ENCODE measurements around the gene DNAJC6.

DNA sequence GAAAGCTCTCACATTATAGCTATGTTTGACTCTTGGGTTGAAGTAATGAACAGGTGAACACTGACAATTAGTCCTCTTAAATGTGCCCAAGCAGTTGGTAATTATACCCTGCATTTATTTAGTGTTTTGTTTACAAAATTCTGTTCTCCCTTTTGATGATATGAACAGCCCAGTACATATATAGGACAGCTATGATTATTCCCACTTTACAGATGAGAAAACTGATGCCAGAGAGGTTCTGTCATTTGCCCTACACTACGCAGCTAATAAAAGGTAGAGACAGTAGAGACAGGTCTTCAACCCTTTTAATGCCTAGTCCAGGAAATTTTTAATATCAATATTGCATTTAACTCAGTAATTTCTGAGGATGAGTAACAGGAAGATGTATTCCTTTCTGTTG, 46.1 kb upstream of the DNAJC6 start:
- TF ChIP-seq, protein P1, sequence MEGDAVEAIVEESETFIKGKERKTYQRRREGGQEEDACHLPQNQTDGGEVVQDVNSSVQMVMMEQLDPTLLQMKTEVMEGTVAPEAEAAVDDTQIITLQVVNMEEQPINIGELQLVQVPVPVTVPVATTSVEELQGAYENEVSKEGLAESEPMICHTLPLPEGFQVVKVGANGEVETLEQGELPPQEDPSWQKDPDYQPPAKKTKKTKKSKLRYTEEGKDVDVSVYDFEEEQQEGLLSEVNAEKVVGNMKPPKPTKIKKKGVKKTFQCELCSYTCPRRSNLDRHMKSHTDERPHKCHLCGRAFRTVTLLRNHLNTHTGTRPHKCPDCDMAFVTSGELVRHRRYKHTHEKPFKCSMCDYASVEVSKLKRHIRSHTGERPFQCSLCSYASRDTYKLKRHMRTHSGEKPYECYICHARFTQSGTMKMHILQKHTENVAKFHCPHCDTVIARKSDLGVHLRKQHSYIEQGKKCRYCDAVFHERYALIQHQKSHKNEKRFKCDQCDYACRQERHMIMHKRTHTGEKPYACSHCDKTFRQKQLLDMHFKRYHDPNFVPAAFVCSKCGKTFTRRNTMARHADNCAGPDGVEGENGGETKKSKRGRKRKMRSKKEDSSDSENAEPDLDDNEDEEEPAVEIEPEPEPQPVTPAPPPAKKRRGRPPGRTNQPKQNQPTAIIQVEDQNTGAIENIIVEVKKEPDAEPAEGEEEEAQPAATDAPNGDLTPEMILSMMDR (conservative IDR thresholded peaks at IDR 0.05): no peak
- TF ChIP-seq EZH2 (IDR thresholded peaks at IDR 0.05; ENCODE audit: low read depth): no peak
